Measurements from ENCODE around the gene SULF2. TPM values are rescaled to one million over a fixed set of nuclear protein-coding genes. Genes with fewer than 3 reads are reported as not detected.

Gene SULF2
- total RNA-seq = 20.8 and 22.7 TPM in 2 replicates

DNA sequence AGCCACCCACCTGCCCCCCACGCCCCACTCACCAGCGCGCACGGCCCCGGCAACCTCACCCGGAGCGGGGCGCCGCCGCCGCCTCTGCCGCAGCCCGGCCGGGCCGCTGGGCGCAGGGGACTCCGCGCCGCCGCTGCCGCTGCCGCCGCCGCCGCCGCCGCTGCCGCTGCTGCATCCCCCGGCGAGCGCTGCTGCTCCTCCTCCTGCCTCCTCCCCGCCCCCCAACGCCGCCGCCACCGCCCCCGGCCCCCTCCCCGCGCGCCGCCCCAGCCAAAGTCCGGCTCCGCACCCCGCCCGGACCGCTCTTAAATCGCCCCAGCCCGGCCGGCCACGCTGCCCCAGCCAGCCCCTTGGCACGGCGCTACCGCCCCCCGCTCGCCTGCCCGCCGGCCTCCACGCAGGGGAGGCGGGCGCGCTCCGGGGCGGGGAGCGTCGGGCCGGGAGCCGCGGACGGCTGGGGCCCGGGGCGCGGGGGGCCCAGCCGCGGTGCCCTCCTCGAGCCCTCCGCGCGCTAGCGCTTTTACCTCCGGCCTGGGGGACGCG, at the start of gene SULF2:
TSS of gene SULF2 (minus strand) at position 171 of the 543 bp plus-strand sequence. CDS start 28,118 bp downstream, outside the sequence.

